Superior temporal gyrus (tissue), 1 donor: ENCODE measurements around the gene NR2F1-AS1.
"Not testable (repeated sequence)": the region's sequence is repeated elsewhere in the genome, so short reads cannot be mapped to it uniquely, and the experiment has no call there.

ENCODE experiments used
- DNase-seq: peaks from one replicate; pipeline ENCODE4 v3.0.0-alpha.2; 2016; ENCODE audit errors: extremely low spot score

Gene NR2F1-AS1

GRCh38 chr5:93430118-93430517 lies 150.9 kb downstream of the NR2F1-AS1 start:
- DNase-seq, result no peak

- DNase-seq, result no peak
These were observed 152.2 kb downstream of the NR2F1-AS1 start for GRCh38 chr5:93428868-93429267.

GRCh38 chr5:93427316-93427715 lies 153.7 kb downstream of the NR2F1-AS1 start:
- DNase-seq, result no peak

- no peak for DNase-seq
These were observed 155.9 kb downstream of the NR2F1-AS1 start for GRCh38 chr5:93425096-93425495.

GRCh38 chr5:93423300-93423699 lies 157.7 kb downstream of the NR2F1-AS1 start:
- no peak for DNase-seq

- DNase-seq, result no peak
These were observed 158.3 kb downstream of the NR2F1-AS1 start for GRCh38 chr5:93422652-93423280.

GRCh38 chr5:93421987-93422401 lies 159.0 kb downstream of the NR2F1-AS1 start:
- DNase-seq, result peak; percentile 53

GRCh38 chr5:93421468-93421867 lies 159.6 kb downstream of the NR2F1-AS1 start:
- no peak for DNase-seq

GRCh38 chr5:93417490-93417889 lies 163.5 kb downstream of the NR2F1-AS1 start:
- DNase-seq, result no peak

- no peak for DNase-seq
These were observed 165.2 kb downstream of the NR2F1-AS1 start for GRCh38 chr5:93415819-93416218.

- no peak for DNase-seq
These were observed 169.3 kb downstream of the NR2F1-AS1 start for GRCh38 chr5:93411716-93412115.

- DNase-seq, result peak; percentile 27
These were observed 171.3 kb downstream of the NR2F1-AS1 start for GRCh38 chr5:93409691-93410090.

GRCh38 chr5:93407454-93407853 lies 173.6 kb downstream of the NR2F1-AS1 start:
- no peak for DNase-seq

GRCh38 chr5:93406971-93407401 lies 174.0 kb downstream of the NR2F1-AS1 start:
- DNase-seq, result no peak

GRCh38 chr5:93404246-93404645 lies 176.8 kb downstream of the NR2F1-AS1 start:
- DNase-seq, result no peak

GRCh38 chr5:93403141-93403928 lies 177.7 kb downstream of the NR2F1-AS1 start:
- no peak for DNase-seq

- no peak for DNase-seq
These were observed 178.6 kb downstream of the NR2F1-AS1 start for GRCh38 chr5:93402451-93402850.

GRCh38 chr5:93401634-93402213 lies 179.3 kb downstream of the NR2F1-AS1 start:
- peak; percentile 62 for DNase-seq

- no peak for DNase-seq
These were observed 181.3 kb downstream of the NR2F1-AS1 start for GRCh38 chr5:93399675-93400074.

- no peak for DNase-seq
These were observed 185.0 kb downstream of the NR2F1-AS1 start for GRCh38 chr5:93395971-93396379.

GRCh38 chr5:93395010-93395409 lies 186.0 kb downstream of the NR2F1-AS1 start:
- DNase-seq, result no peak

- DNase-seq, result no peak
These were observed 186.7 kb downstream of the NR2F1-AS1 start for GRCh38 chr5:93394301-93394700.

GRCh38 chr5:93391169-93391568 lies 189.8 kb downstream of the NR2F1-AS1 start:
- not testable (repeated sequence) for DNase-seq
